GM21390 (cell line): ENCODE measurements around the gene HPX.
A peak's percentile ranks its signal among the peaks of the same experiment; 100 is the strongest.
"Not testable (repeated sequence)": the region's sequence is repeated elsewhere in the genome, so short reads cannot be mapped to it uniquely, and the experiment has no call there.

Experiments
- ATAC-seq: cut with Tn5 transposase; IDR thresholded peaks from one replicate; pipeline ENCODE4 v1.9.1; 2021; ENCODE audit not compliant: unreplicated experiment

The HPX gene

GRCh38 chr11:6393989-6394670 is 46.7 kb downstream of the HPX start:
- ATAC-seq, result no peak

- not testable (repeated sequence) for ATAC-seq
Measured at GRCh38 chr11:6392251-6392650, 48.5 kb downstream of the HPX start.

GRCh38 chr11:6391537-6392134 is 49.2 kb downstream of the HPX start:
- ATAC-seq, result no peak

- ATAC-seq, result no peak
Measured at GRCh38 chr11:6390718-6391469, 49.9 kb downstream of the HPX start.

- peak; percentile 97 for ATAC-seq
Measured at GRCh38 chr11:6389905-6390717, 50.7 kb downstream of the HPX start, which contains the start of gene SMPD1. SMPD1 (plus strand) TSS chr11:6390474; CDS start chr11:6390599, 125 bp downstream.

GRCh38 chr11:6388748-6389147 is 52.0 kb downstream of the HPX start:
- ATAC-seq, result no peak

- ATAC-seq, result no peak
Measured at GRCh38 chr11:6387811-6388599, 52.8 kb downstream of the HPX start.

GRCh38 chr11:6385046-6385777 is 55.6 kb downstream of the HPX start:
- no peak for ATAC-seq
